HG02943 (cell line): ENCODE results near the gene CYSLTR2.
"Not testable (repeated sequence)": the region's sequence is repeated elsewhere in the genome, so short reads cannot be mapped to it uniquely, and the experiment has no call there.

Source experiments
- ATAC-seq: cut with Tn5 transposase; IDR thresholded peaks from one replicate; pipeline ENCODE4 v1.9.1; 2021; ENCODE audit warnings: mild to moderate bottlenecking, low read depth, moderate library complexity; ENCODE audit not compliant: unreplicated experiment

Gene CYSLTR2

DNA sequence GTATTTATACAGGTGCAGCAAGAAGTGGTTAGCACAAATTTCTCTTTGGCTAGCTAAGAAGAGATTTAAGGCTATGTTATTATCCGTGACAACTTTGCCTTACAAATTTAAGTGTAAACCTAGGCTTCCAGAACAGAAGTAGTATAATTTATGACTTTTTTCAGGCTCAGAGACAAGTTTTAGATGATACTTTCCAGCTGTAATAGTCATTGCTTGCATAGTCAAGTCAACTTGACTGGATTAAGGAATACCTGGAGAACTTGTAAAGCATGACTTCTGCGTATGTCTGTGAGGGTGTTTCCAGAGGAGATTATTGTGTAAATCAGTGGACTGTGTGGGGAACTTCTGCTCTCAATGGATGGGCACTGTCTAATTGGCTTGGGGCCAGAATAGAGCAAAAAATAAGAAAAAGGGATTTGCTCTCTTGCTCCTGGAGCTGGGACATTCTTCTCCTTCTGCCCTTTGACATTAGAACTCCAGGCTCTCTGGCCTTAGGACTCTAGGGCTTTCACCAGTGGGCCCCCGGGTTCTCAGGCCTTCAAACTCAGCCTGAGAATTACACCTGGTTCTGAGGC, 33.0 kb downstream of the CYSLTR2 start:
- ATAC-seq: no peak

DNA sequence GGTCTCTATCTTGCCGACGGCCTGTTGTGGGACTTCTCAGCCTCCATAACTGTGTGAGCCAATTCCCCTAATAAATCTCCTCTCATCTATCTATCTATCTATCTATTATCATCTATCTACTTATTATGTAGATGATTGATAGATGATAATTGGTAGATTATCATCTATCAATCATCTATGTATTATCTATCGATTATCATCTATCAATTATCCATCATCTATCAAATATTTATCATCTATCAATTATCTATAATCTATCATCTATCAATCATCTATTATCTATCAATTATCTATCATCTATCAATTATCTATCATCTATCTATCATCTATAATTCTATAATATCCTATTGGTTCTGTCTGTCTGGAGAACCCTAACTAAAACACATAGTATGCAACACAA, 33.5 kb downstream of the CYSLTR2 start:
- no peak for ATAC-seq

DNA sequence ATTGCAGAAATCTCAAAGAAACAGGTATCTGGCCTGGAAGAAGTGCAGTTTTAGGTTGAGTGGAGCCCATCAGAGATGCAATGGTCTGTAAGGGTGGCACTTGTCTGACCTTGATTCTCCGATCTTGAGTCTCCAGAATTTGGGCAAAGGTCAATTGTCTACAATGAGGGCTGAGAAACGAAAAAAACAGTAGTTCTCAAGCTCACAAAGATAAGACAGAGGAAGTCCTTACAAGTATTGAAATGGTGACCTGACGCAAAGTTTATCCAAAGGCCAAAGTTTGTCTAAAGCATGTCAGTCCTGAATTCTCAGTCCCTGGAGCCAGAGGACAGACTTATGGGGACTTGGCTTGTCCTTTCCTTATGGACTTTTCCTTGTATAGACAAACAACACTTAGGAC, 40.3 kb downstream of the CYSLTR2 start:
- no peak for ATAC-seq

DNA sequence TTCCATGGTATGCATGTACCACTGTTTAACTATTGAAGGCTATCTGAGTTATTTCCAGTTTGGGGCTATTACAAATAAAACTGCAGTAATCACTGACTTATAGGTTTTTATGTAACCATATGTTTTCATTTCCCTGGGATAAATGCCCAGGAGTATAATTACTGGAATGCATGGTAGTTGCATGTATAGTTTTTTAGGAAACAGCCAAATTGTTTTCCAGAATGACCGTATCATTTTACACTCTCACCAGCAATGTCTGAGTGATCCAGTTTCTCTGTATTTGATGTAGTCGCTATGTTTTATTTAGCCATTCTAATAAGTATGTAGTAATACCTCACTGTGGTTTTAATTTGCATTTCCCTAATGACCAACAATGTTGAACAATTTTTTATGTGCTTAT, 42.0 kb downstream of the CYSLTR2 start:
- ATAC-seq: no peak

DNA sequence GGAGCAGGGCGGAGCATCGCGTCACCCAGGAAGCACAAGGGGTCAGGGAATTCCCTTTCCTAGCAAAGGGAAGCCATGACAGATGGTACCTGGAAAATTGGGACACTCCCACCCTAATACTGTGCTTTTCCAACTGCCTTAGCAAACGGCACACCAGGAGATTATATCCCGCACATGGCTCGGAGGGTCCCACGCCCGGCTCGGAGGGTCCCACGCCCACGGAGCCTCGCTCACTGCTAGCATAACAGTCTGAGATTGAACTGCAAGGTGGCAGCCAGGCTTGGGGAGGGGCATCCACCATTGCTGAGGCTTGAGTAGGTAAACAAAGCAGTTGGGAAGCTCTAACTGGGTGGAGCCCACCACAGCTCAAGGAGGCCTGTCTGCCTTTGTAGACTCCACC, 42.9 kb downstream of the CYSLTR2 start:
- not testable (repeated sequence) for ATAC-seq

DNA sequence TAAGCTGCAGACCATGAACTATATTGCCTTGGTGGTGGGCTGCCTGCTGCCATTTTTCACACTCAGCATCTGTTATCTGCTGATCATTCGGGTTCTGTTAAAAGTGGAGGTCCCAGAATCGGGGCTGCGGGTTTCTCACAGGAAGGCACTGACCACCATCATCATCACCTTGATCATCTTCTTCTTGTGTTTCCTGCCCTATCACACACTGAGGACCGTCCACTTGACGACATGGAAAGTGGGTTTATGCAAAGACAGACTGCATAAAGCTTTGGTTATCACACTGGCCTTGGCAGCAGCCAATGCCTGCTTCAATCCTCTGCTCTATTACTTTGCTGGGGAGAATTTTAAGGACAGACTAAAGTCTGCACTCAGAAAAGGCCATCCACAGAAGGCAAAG, 53.7 kb downstream of the CYSLTR2 start:
- no peak for ATAC-seq

DNA sequence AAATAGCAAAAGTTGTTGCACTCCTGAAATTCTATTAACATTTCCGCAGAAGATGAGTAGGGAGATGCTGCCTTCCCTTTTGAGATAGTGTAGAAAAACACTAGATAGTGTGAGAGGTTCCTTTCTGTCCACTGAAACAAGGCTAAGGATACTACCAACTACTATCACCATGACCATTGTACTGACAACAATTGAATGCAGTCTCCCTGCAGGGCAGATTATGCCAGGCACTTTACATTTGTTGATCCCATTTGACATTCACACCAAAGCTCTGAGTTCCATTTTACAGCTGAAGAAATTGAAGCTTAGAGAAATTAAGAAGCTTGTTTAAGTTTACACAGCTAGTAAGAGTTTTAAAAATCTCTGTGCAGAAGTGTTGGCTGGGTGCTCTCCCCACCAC, 55.0 kb downstream of the CYSLTR2 start:
- ATAC-seq: no peak

DNA sequence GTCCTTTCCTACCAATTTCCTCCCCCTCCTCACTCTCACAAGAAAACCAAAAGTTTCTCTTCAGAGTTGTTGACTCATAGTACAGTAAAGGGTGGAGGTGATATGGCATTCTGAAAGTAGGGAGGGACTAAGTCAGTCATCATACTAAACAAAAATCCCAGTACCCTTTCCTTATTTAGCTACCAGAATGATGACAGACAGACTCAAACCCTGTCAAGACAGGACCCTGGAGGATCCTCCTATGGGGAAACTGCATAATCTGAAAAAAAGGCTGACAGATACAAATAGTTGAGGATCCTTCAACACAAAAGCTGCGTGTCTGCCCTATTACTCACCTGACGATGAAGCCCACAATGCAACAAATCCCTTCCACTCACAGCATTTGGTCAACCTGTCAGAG, 55.5 kb downstream of the CYSLTR2 start:
- ATAC-seq: no peak

DNA sequence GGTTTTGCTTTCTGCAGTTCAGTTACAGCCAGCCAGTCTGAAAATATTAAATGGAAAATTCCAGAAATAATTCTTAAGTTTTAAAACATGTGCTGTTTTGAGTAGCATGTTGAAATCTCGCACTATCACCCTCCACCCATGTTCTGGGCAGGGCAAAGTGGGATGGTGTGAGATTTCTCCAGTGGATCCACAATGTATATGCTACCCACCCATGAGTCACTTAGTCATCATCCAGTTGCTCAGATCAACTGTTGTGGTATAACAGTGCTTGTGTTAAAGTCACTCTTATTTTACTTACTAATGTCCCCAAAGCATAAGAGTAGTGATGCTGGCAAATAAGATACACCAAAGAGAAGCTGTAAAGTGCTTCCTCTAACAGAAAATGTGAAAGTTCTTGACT, 56.4 kb downstream of the CYSLTR2 start:
- no peak for ATAC-seq

DNA sequence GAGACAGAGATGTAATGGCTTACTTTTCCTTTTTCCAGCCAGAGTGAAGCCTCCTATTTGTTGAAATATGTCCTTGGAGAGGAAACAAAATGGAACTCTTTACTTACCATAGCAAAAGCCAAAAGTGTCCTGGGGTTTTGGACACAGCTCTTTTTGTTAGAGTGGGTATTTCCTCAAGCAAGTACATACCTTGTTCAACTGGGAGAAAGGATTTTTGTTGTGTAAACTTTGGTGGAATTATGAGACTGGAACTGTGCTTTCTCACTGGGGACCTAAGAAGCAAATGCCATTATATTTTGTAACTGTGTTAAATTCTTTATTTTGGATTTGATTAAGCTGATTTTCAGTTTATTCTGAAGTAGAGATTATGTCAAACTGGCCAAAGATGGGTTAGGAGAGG, 58.4 kb downstream of the CYSLTR2 start:
- ATAC-seq: no peak

DNA sequence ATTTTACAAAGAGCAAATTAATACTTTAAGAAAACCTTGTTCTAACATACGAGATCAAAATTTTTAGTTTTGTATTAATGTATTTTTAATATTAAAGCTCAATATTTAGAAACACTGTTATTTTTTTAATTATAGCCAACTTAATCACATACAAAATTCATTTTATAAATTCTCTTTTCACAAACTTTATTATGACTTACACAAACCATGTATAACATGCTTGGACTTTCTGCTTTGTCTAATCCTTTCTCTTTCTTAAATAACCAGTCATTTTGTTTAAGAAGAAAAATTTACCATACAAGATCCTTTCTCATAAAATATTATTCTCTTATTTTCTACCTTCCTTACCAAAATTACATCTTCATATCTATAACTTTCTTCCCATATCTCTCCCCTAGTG, 62.2 kb downstream of the CYSLTR2 start:
- ATAC-seq: no peak

DNA sequence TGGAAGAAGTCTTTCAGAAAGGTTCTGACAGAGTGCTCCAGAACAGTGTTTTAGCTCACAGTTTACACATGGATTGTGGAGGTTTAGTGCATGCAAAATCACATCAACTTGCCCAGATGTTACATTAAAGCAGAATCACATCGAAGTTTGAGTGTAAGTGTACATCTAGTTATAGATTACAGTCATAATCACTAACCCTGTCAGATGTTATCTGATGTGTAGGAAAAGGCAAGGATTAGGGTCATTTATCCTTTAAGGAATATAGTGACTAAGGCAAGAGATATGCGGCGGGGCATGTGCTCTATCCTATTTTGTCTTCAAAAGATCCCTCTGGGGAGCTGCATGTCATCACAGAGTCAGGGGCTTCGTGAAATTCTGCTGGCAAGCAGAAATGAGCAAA, 66.9 kb downstream of the CYSLTR2 start:
- ATAC-seq: no peak

DNA sequence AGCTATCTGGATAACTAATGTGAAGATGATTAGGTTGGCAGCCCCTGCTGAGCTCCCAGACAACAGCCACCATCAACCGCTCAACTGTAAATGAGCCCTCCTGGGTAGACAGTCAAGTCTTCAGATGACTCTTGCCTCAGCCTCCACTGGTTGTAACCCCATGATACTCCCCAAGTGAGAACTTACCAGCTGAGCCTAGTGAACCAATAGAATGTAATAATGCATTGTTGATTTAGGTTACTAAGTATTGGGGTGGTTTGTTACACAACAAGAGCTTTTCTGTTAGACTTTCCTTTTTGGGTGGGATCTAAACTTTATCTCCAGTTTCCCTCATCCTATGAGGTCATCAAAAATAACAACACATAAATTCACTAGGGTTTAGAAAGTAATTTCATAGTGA, 69.4 kb downstream of the CYSLTR2 start:
- no peak for ATAC-seq

DNA sequence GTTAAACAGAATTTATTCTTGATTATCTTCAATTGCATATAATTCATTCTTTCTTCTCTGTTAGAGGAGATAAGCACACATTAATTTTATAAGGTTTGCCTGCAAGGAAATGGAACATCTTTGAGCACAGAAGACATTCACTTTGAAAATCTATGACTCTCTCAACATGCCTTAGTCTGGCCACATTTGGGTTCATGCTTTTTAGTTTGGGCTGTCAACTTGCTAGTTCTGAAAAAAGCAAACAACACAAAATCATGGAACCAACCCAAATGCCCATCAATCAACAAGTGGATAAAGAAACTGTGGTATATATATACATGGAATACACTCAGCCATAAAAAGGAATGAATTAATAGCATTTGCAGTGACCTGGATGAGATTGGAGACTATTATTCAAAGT, 71.5 kb downstream of the CYSLTR2 start:
- no peak for ATAC-seq

DNA sequence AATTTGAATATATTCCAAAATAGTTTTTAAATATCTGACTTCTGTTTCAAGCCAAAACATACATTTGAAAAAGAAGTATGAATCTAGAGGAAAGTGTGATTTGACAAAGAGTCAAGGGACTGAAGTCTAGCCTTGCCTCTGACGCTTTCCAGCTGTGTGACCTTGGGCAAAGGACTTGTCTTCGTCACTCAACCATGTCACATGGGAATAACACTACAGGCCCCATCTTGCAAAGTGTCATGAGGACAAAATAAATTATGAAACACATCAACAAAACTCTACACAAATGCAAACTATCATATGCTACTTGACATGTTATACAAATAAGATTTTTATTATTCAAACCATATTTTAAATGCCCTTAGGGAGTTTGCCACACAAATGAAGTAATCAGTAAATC, 73.0 kb downstream of the CYSLTR2 start:
- no peak for ATAC-seq

DNA sequence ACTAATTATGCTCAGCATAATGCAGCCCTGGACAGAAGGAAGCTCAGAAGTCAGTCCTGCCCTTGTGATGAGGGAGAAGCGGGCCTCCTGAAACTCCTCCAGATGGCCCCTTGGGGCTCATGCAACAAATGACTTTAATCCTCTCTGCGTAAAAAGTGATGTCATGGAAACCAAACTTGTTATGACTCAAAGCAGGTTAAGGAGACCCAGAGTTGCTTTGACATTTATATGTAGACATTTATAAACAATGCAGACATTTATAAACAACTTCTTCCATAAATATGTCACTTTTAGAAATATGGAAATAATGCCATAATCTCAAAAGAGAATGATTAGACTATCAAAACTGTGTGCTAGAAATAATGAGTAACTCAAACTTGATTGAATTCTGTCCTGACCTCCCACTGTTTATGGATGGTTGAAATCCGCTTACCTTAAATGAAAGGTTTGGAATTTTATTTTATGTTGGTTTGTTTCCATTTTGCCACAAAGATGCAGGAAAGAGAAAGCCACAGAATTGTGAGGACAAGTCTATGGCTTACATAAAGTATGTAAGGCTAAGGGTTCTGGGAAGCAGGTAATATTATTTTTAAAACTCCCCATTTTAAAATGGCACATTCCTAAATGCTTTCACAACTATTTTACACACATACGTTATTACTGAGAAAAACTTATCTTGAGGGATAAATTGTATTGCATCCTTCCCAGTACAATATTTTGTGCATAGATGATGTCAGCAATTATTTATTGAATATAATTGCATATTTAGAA, 73.7 kb downstream of the CYSLTR2 start:
- no peak for ATAC-seq

DNA sequence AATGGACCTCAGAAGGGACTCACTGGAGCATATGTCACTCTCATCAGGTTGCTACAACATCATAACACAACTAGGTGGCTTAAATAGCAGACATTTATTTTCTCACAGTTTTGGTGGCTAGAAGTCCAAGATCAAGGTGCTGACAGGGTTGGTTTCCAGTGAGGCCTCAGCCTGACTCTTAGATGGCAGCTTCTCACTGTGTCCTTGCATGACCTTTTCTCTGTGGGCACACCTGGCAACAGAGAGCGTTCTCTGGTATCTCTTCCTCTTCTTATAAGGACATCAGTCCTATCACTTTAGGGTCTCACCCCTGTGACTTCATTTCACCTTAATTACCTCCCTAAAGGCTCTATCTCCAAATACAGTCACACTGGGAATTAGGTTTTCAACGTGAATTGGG, 74.5 kb downstream of the CYSLTR2 start:
- no peak for ATAC-seq

DNA sequence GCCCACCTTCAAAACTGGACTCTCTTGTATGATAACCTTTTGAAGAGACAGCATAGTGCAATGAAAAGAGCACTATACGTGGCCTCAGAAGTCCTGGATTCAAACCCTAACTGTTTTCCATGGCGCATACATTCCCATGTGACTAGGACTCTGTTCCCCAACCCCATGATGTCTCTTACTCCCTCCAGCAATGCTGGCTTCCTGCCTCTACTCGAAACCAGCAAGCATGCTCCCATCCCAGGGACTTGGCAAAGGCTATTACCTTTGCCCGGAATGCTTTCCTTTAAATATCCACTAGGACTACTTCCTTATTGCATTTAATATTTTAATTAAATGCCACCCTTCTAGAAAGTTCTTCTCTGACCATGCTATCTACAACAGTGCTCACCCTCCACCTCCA, 75.1 kb downstream of the CYSLTR2 start:
- no peak for ATAC-seq

DNA sequence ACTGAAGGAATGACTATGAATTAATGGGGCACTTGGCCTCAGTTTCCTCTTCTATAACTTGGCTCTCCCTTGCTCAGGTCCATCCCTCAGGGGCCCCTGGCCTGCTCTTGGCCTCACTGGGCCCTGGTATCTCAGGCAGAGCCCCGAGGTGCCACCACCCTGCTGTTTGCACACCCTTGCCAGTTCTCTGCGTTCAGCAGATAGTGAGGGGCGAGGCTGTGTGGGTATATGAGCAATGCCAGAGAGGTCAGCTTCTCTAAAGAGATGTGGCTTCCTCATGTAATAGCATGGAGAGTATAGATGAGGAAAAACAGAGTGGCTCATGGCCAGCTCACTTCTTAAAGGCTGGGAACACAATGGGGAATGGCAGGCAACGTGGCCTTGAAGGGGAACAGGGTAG, 76.1 kb downstream of the CYSLTR2 start:
- ATAC-seq: no peak

DNA sequence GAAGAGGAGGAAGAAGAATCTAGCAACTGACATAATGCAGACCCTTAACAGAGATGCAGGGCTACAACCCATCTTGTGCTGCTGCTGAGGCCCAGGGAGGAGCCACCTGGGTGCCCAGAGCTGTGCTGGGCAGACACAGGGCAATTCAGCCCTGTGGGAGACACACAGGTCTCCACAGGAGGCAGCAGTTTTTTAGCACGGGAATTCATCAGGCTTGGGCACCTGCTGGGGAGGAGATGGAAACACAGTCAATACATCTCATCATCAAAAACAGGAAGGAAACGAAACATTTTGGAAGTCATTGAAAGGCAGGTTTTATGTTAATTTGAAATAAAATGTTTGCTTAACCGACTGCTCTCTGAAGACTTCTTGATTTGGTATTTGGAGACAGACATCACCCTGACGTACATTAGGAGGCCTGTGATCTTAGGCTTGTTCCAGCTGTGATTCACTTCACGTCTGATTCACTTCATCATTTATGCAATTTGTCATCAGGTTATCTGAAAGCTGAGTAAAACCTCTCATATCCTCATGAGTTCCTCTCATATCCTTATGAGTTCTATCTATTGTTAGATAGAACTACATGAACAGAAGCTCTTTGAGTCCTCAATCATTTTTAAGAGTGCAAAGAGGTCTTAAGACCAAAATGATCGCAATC, 77.4 kb downstream of the CYSLTR2 start:
- no peak for ATAC-seq

DNA sequence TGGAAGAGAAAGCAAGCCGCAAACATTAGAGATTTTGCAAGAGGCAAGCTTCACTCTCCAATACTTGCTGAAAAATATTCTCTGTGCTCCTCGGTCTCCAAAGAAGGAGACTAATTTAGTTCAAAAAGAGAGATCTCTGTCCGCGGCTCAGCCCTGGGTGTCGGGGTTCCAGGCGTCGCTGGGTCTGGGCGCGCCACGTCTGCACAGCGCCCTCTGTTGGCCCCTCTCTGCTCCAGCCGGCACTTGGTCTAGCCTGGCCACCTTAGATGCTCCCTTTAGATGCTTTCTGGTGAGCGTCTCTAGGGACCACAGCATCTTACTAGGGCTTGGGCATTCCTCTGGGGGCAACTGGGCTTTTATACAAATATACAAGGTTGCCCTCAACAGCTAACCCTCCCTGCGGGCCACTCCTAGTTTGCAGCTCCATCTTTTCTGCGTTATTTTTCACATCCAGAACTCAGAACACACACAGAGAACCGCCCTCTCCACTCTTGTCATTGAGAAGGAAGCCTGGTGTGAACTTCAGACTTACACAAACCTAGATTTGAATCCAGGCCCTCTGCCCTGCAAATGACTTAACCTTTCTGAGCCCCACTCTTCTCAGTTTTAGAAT, 78.3 kb downstream of the CYSLTR2 start:
- ATAC-seq: no peak
